GM21360 (cell line): Measurements from ENCODE around the gene ZRANB3.

Experiments used
- ATAC-seq: cut with Tn5 transposase; IDR thresholded peaks from one replicate; pipeline ENCODE4 v1.9.1; 2021; ENCODE audit warnings: mild to moderate bottlenecking, moderate library complexity; ENCODE audit not compliant: unreplicated experiment

Gene ZRANB3

GRCh38 chr2:135183822-135184221, 347.2 kb downstream of the ZRANB3 start:
- no peak for ATAC-seq

GRCh38 chr2:135182601-135183000, 348.4 kb downstream of the ZRANB3 start:
- no peak for ATAC-seq

DNA sequence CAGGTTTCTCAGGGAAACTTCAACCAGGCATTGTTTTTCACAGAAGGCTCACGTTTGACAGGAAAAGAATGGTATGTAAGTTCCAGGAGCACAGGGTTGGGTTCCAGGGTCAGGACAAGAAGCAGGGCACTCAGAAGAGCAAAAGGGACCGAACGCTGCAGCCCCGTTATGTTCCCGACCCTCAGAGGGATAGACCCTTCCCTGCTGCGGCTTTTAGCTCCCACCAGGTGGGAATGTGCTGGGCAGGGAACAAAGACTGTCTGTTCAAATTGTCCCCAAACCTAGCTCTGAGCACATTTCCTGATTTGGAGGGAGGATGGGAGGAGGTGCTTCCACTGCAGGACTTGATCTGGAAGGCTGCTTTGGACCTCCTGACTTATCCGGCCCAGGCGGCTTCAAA, 348.8 kb downstream of the ZRANB3 start:
- ATAC-seq: no peak

DNA sequence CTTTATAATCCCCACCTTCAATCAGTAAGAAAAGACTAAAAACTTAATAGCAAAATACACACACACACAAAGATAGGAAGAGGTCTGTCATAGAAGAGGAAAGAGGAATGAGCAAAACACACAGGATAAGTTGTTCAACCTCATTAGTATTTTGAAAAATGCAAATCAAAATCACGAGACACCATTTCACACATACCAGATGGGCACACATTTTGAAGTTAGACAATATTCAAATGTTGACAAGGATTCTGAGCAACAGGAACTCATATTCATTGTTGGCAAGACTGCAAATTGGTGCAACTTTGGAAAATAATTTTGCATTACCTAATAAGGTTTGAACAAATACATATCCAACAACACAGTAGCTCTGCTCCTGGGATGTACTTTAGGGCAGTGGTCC, 351.3 kb downstream of the ZRANB3 start:
- no peak for ATAC-seq

- ATAC-seq: no peak
These were observed 355.8 kb downstream of the ZRANB3 start for GRCh38 chr2:135175177-135175576.

DNA sequence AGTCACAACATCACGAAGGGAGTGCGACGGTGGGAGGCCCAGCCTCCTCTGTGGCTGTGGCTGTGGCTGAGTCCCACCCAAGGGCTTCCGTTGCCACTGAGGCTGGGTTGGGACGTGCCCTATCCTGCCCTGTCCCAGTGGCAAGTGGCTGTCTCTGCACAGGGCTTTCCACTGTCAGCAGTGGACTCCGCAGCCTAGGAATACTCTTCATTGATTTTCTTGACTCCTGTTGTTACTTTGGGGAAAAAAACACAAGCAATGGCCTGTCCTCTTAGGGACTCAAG, 356.3 kb downstream of the ZRANB3 start:
- no peak for ATAC-seq

- ATAC-seq: no peak
These were observed 356.8 kb downstream of the ZRANB3 start for GRCh38 chr2:135174049-135174809.

- no peak for ATAC-seq
These were observed 360.9 kb downstream of the ZRANB3 start for GRCh38 chr2:135169900-135170753.

DNA sequence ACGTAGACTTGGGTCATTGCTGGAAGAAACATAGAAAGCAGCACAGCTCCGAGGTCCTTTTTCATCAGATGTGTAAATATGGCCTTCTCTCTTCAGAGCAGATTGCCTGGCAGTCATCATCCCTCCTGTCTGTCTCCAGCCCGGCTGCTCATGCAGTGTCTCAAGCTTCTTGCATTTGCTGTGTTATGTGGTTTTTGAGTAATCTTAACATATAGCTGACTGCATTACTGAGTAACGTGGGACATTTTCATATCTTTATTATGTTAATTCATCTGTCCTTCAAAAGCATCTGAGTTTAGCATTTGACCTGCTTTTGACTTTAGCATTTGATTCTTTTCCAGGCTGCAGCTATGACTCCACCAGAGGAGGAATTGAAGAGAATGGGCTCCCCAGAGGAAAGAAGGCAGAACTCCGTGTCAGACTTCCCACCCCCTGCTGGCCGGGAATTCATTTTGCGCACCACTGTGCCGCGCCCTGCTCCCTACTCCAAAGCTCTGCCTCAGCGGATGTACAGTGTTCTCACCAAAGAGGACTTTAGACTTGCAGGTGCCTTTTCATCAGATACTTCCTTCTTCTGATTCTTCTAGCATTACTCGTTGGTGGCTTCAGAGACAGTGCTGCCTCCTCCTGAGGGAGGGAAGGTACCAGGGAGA, 362.7 kb downstream of the ZRANB3 start:
- no peak for ATAC-seq

DNA sequence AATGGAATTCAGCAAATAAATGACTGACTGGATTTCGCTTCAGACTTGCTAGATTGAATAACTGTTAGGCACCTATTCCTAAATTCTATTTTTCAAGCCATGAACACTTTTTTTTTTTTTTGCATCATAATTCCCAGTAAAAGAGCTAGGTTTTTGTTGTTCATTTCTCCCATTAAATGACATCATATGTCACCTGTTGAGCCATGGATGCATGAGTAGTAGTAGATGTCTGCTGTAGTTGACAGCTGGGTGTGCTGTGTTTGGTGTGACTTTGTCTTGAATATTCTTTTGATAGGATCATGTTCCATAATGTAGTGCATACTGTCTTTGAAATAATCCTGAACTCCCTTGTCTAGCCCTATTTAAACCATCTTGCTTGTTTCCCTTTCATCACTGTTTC, 363.7 kb downstream of the ZRANB3 start:
- no peak for ATAC-seq

DNA sequence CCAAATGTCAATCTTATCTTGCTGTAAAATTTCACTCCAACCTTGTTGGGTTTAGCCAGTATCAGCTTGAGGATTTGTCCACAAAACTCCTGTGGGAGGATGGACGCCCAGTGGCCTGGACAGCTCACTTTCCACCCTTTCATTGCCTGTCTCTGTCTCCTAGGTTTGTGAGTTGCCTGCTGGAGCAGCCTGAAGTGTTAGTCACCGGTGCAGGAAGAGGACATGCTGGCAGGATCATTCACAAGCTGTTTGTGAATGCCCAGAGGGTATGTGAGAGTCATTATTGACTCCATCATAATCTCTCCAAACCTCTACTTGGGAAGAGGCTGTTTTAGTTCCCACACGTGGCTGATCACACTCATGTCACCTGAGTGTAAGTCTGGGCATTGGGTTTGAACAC, 366.6 kb downstream of the ZRANB3 start:
- no peak for ATAC-seq

DNA sequence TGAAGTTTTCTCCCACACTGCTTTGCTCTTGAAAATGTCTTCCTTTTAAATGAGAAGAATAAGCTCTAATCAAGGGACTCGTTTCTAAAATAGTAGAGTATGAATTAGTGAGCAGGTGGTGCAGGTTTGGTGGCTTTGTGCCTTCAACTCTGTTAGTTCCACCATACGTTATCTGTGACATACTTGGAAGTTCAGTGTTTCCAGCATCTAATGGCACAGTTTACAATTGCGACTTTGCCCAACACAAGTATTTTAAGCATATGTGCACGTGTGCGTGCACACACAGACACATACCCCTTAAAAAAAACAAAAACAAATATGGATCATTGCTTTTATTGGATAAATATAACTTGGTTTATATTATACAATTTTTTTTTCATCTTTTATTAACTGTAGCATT, 367.1 kb downstream of the ZRANB3 start:
- ATAC-seq: no peak

DNA sequence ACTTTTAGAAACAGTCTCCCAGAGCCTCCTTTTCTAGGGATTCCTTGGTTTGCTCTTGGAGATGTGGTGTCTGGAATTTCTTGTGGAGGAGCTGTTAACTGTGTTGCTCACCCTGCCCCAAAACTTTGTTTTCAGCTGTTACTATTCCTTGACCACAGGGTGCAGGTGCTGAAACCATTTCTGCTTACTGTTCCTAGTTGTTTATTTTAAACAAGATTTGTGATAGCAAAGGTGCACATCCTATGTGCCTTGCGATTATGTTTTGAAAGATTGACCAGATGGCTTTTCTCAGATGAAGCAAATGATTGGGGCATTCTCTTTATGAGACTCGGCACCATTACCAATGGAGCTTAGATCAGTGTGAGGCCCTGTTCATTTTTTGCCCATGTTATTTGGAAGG, 367.7 kb downstream of the ZRANB3 start:
- ATAC-seq: no peak

GRCh38 chr2:135162786-135163185, 368.2 kb downstream of the ZRANB3 start:
- ATAC-seq: no peak

GRCh38 chr2:135162377-135162776, 368.6 kb downstream of the ZRANB3 start:
- ATAC-seq: no peak

DNA sequence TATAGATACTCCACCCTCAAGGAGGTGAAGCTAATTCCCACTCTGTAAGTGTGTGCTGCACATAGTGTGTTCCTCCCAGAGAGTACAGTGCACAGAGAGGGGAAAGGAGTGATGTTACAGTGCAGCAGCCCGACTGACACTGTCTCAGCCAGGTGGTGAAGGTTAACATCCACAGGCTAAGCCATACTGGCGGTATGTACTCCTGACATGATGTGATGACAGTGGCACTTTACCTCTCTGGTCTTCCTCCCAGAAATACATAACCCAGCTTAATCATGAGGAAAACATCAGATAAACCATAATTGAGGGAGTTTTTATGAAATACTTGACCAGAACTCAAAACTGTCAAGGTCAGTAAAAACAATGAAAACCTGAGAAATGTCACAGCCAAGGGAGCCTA, 371.8 kb downstream of the ZRANB3 start:
- ATAC-seq: no peak

DNA sequence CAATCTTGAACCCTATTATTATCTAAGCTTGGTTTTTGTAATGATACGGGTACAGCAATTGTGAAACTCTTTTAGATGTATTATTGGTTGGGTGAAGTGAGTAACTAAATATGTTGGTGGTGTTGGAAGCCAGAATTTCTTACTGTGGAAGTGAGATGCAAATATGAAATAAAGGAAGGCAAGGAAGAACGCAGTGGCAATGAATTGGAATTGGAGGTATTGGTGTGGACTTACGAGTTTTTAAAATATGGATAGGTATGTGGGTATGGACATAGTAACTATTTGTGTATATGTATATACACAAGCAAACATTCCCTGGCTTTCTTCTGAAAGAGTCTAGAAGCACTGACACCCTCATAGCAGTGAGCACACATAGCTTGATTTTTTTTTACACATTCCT, 373.2 kb downstream of the ZRANB3 start:
- ATAC-seq: no peak

- ATAC-seq: no peak
These were observed 376.1 kb downstream of the ZRANB3 start for GRCh38 chr2:135154962-135155361.

GRCh38 chr2:135152361-135152760, 378.7 kb downstream of the ZRANB3 start:
- no peak for ATAC-seq

GRCh38 chr2:135151615-135152014, 379.4 kb downstream of the ZRANB3 start:
- no peak for ATAC-seq

DNA sequence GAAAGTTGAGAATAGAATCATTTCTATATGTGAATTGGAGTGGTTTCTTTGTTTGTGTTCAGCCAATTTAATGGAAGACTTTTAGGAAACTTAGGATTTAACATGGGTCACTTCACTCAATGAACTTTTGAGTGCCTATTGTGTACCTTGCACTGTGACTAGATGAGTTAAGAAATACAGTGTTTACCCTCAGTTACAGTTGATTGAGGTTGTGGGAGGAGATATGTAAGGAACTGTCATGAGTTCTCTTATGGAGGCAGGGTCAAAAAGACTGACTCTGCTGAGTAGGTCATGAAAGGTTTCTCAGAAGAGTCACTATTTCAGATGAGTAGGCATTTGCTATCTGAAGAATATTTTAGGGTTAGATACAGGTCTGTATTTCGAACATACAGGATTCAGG, 380.3 kb downstream of the ZRANB3 start:
- no peak for ATAC-seq

DNA sequence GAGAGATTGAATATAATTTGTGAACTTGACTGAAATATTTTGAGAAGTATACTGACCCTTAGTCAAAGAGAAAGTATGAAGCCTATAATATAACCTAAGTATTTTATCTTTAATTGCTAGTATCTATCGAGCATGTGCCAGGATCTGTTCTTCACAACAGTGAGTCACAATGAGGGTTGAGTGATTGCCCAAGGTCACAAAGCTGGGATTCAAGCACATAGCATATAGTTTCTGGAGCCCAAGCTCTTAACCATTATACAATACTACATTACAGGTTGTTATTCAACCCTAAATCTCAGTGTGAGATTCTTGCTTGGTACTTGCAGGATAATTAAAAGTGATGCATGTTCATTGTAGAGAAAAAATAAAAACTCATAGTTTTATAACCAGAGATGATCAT, 381.8 kb downstream of the ZRANB3 start:
- ATAC-seq: no peak
